Thyroid gland (tissue), 4 donors: Measurements from ENCODE around the gene EYS. TPM values are rescaled to one million over a fixed set of nuclear protein-coding genes. Genes with fewer than 3 reads are reported as not detected.

Experiments used
- DNase-seq, 2 donors: peaks; one replicate each; pipeline ENCODE4 v3.0.0-alpha.2; 2019
- H3K27ac ChIP-seq, 3 donors: fragments of 200-600 bp; sonication (generic); 1 replicate in 2 of 3; 2 replicates in 1 of 3; pipeline ENCODE4 v1.5.1; 2016 to 2019; ENCODE audit warnings: mild to moderate bottlenecking in 1 of 3, moderate library complexity in 1 of 3
- H3K27me3 ChIP-seq: fragments of 200-600 bp; sonication (generic); one replicate; pipeline ENCODE4 v1.5.1; 2019
- H3K36me3 ChIP-seq, 2 donors: fragments of 200-600 bp; sonication (generic); one replicate each; pipeline ENCODE4 v1.5.1; 2016 to 2019
- H3K4me1 ChIP-seq, 2 donors: fragments of 200-600 bp; sonication (generic); one replicate each; pipeline ENCODE4 v1.5.1; 2017 to 2019
- H3K4me3 ChIP-seq, 3 donors: fragments of 200-600 bp; sonication (generic); replicated peaks in 1 of 3; 1 replicate in 2 of 3; 2 replicates in 1 of 3; pipeline ENCODE4 v1.5.1; 2016; ENCODE audit warnings: mild to moderate bottlenecking in 1 of 3
- H3K9me3 ChIP-seq: fragments of 200-600 bp; sonication (generic); one replicate; pipeline ENCODE4 v1.5.1; 2017
- POLR2A ChIP-seq, 2 donors: fragments of 450-650 bp; IDR thresholded peaks; one replicate each; pipeline ENCODE4 v1.6.1; 2017; ENCODE audit warnings: antibody characterized with exemption in 2 of 2, mild to moderate bottlenecking in 2 of 2, moderate library complexity in 1 of 2
- WGBS, 2 donors: methylation state at CpG; one replicate each; pipeline ENCODE4 v1.1.5; 2017; 5-methylcytosine and 5-hydroxymethylcytosine counted together
- intact Hi-C: fragments of 100-400 bp; cut with DNase I; formaldehyde crosslinking; loops from one replicate; pipeline ENCODE4 v1.15.1; 2023
- total RNA-seq, 4 donors: library from RNA; depleted of rRNA; stranded (reverse); fragments of >200 nt; gene quantifications; one replicate each; pipeline ENCODE4 v1.2.3, GENCODE V29; 2016
- TF ChIP-seq, protein P1 (sequence below), 6 experiments: fragments of 200-600 bp in 3 of 6; fragments of 450-650 bp in 3 of 6; sonication (generic) in 3 of 6; IDR thresholded peaks; one replicate each; pipeline ENCODE4 v1.5.1; 2016 to 2019; ENCODE audit warnings: antibody characterized with exemption in 6 of 6, mild to moderate bottlenecking in 2 of 6, inconsistent platforms in 1 of 6, moderate library complexity in 1 of 6

The EYS gene
- total RNA-seq, 4 donors from 2014 or later, result not detected

DNA sequence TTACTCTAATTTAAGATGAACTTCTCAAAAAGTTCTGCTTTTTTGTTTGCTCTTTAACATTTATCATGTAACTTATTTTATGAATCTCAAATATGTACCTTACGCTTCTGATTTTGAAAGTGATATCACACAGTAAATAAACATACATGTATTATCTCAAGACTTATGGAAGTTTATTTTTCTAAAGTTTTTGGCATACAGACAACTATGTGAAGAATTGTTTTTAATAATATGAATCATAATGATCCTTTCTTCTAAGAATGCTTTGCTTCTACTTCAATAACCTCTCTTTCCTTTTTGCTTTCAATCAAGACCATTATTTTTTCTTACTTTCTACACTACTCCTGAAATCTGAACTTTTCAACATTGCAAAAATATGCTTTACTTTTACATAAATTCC, 816.4 kb downstream of the EYS start:
- TF ChIP-seq POLR2A (IDR thresholded peaks at IDR 0.05), result no peak
- TF ChIP-seq, protein P1, sequence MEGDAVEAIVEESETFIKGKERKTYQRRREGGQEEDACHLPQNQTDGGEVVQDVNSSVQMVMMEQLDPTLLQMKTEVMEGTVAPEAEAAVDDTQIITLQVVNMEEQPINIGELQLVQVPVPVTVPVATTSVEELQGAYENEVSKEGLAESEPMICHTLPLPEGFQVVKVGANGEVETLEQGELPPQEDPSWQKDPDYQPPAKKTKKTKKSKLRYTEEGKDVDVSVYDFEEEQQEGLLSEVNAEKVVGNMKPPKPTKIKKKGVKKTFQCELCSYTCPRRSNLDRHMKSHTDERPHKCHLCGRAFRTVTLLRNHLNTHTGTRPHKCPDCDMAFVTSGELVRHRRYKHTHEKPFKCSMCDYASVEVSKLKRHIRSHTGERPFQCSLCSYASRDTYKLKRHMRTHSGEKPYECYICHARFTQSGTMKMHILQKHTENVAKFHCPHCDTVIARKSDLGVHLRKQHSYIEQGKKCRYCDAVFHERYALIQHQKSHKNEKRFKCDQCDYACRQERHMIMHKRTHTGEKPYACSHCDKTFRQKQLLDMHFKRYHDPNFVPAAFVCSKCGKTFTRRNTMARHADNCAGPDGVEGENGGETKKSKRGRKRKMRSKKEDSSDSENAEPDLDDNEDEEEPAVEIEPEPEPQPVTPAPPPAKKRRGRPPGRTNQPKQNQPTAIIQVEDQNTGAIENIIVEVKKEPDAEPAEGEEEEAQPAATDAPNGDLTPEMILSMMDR (IDR thresholded peaks at IDR 0.05), result no peak
- 75 to 80% methylated on average over 1 of the region's 1 CpG for WGBS, 2 donors

DNA sequence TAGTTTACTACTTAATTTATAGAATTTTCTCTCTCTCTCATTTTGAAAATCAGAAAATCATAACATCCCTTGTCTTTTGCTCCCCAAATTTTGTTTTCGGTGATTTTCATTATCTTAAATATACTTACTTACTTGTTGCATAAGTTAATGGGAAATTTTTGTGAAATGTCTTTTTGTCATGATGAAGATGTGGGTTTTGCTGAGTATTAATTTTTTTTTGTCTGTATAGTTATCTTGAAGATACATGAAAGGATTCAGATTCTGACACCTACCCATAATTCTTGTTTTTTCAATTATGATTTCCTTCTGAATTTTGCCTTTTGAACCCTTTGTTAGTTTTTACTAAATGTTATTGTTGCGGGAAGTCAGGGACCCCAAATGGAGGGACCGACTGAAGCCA, 817.9 kb downstream of the EYS start:
- H3K36me3 ChIP-seq, result no peaks in the 10 kb centered on the region
- intact Hi-C loops, result no loop called here
- WGBS, 2 donors, result 65 to 66% methylated on average over 3 of the region's 3 CpGs
- no peaks in the 10 kb centered on the region for H3K4me1 ChIP-seq
- TF ChIP-seq, protein P1 (IDR thresholded peaks at IDR 0.05), result no peak
- TF ChIP-seq POLR2A (IDR thresholded peaks at IDR 0.05), result no peak
- no peak for DNase-seq
- H3K27ac ChIP-seq, result no peak overlapping the region
- H3K4me3 ChIP-seq, result no peak overlapping the region
- H3K27me3 ChIP-seq, result no peaks in the 10 kb centered on the region
- no peaks in the 10 kb centered on the region for H3K9me3 ChIP-seq

More for the DNA sequence above, 816.4 kb downstream of the EYS start:
- Histone ChIP-seq H3K27me3 (no peaks in the 10 kb centered on the region), H3K9me3 (no peaks in the 10 kb centered on the region), H3K27ac (no peak overlapping the region), H3K4me3 (no peak overlapping the region), H3K36me3 (no peaks in the 10 kb centered on the region), H3K4me1 (no peaks in the 10 kb centered on the region)
- intact Hi-C loops, result no loop called here
- DNase-seq, result no peak

DNA sequence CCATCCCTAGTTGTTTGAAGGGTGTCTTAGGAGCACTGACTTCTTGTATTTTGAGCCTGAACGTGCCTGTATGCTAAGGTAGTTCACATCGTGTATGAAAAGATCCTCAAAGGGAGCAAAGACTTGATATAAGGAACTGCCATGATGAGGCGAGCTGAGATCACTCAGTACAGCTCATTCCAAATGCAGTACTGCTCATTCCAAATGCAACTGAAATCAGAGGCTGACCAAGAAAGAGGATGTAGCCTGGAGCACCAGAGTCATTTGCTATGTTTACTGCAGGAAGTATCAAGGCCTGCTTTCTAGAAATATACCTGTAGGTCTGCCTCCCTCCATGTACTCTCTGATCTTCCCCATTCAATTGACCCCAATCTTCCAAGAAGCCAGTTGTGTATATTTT, 832.2 kb downstream of the EYS start:
- TF ChIP-seq, protein P1 (IDR thresholded peaks at IDR 0.05), result no peak
- TF ChIP-seq POLR2A (IDR thresholded peaks at IDR 0.05), result no peak
- Histone ChIP-seq H3K27ac (no peak overlapping the region), H3K9me3 (no peaks in the 10 kb centered on the region), H3K4me3 (no peak overlapping the region), H3K4me1 (no peaks in the 10 kb centered on the region), H3K27me3 (no peaks in the 10 kb centered on the region), H3K36me3 (no peaks in the 10 kb centered on the region)
- WGBS, 2 donors, result 84 to 94% methylated on average over 3 of the region's 3 CpGs
- DNase-seq, result no peak
- intact Hi-C loops, result no loop called here

DNA sequence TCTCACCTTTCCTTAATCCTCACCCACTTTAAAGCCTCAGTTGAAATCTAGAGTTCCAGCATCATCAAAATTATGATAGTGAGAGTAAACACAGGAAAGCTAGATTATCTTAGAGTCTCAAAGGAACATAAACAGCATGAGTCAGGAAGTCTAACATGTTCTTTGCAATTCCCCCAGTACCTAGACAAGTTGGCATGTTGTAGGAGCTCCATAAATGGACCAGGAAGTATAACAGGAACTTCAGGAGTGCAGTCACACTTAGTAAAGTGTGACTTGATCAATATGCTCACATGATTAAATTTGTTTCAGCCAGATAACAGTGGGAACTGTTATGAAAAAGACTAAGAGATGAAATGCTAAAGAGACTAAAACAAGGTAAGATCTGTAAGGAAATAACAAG, 834.4 kb downstream of the EYS start:
- DNase-seq, result no peak
- no peak for TF ChIP-seq POLR2A (IDR thresholded peaks at IDR 0.05)
- TF ChIP-seq, protein P1 (IDR thresholded peaks at IDR 0.05), result no peak
- Histone ChIP-seq H3K4me1 (no peaks in the 10 kb centered on the region), H3K27me3 (no peaks in the 10 kb centered on the region), H3K36me3 (no peaks in the 10 kb centered on the region), H3K27ac (no peak overlapping the region), H3K9me3 (no peaks in the 10 kb centered on the region), H3K4me3 (no peak overlapping the region)
- intact Hi-C loops, result no loop called here

DNA sequence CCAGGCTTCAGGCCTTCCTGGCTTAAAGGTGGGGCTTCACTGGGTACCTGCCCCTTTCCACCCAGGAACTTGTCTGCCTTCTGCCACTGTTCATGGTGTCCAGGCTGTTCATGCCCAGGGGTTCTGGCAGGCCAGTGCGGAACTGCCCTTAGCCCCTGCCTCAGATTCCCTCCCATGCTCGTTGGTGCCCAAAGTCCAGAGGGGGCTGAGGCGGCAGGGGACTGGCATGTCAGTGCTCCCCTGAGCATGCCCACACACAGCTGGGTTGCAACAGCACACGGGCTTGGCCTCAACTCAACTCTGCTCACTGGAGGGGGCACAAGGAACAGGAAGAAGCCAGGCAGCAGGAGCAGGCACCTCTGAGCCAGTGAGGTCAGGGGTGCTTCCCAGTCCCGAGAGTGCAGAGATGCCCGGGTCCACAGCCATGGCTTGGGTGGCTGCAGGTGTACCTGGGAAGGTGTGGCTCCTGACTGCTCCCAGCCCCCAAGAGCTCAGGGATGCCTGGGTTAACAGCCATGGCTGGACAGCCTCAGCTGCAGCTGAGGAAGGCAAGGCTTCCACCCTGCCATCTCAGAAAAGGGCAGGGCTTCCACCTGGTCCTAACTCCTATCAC, 845.9 kb downstream of the EYS start:
- H3K4me3 ChIP-seq, result no peak overlapping the region
- TF ChIP-seq POLR2A (IDR thresholded peaks at IDR 0.05), result no peak
- TF ChIP-seq, protein P1 (IDR thresholded peaks at IDR 0.05), result no peak
- H3K27me3 ChIP-seq, result no peaks in the 10 kb centered on the region
- WGBS, 2 donors, result 92 to 100% methylated on average over 4 to 5 of the region's 6 CpGs
- DNase-seq, result no peak
- H3K36me3 ChIP-seq, result no peaks in the 10 kb centered on the region
- H3K4me1 ChIP-seq, result no peaks in the 10 kb centered on the region
- intact Hi-C loops, result no loop called here
- no peak overlapping the region for H3K27ac ChIP-seq
- no peaks in the 10 kb centered on the region for H3K9me3 ChIP-seq
